ENCODE measurements around the gene CIB2. TPM values are rescaled to one million over a fixed set of nuclear protein-coding genes. Genes with fewer than 3 reads are reported as not detected.

The CIB2 gene
- total and polyA plus RNA-seq, 8 donors = 0.80 to 20.4 (median 5.2) TPM; not detected in 1

DNA sequence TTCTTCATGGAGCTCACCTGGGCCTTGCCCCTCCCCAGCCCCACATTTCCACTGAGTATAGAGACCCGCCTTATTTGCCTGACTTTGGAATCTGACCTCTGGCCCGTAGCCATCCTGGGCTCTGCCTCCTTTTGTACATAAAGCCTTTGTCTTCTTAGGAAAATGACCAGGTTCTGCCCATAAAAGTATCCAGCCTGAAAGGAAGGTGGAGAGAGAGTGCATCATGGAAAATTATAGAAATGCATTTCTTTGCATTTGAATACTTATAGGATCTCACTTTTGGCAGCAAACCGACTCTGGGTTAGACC lies 42.5 kb downstream of the CIB2 start:
- peaks cover 9 to 50% (median 40%) of the 10 kb centered on the region in 4 donors for H3K4me1 ChIP-seq
- no peaks in the 10 kb centered on the region for H3K36me3 ChIP-seq
- H3K27me3 ChIP-seq = no peaks in the 10 kb centered on the region
- peak in 1 of 2 donors; percentile 67 for DNase-seq
- peak overlapping the region in 2 of 5 donors; percentile 20 to 54 for H3K27ac ChIP-seq
- no peak overlapping the region for H3K4me3 ChIP-seq
- TF ChIP-seq EP300 (IDR thresholded peaks at IDR 0.05) (no peak), POLR2AphosphoS5 (IDR thresholded peaks at IDR 0.05) (no peak), POLR2A (IDR thresholded peaks at IDR 0.05) (no peak)
- TF ChIP-seq, protein P1, sequence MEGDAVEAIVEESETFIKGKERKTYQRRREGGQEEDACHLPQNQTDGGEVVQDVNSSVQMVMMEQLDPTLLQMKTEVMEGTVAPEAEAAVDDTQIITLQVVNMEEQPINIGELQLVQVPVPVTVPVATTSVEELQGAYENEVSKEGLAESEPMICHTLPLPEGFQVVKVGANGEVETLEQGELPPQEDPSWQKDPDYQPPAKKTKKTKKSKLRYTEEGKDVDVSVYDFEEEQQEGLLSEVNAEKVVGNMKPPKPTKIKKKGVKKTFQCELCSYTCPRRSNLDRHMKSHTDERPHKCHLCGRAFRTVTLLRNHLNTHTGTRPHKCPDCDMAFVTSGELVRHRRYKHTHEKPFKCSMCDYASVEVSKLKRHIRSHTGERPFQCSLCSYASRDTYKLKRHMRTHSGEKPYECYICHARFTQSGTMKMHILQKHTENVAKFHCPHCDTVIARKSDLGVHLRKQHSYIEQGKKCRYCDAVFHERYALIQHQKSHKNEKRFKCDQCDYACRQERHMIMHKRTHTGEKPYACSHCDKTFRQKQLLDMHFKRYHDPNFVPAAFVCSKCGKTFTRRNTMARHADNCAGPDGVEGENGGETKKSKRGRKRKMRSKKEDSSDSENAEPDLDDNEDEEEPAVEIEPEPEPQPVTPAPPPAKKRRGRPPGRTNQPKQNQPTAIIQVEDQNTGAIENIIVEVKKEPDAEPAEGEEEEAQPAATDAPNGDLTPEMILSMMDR (IDR thresholded peaks at IDR 0.05) = no peak
- no peaks in the 10 kb centered on the region for H3K9me3 ChIP-seq
- intact Hi-C loops (cut with DNase I; ENCODE audit: low total_unique reads) = no loop called here
- WGBS, 5 donors = 39 to 64% (median 43%) methylated on average over 3 of the region's 3 CpGs

DNA sequence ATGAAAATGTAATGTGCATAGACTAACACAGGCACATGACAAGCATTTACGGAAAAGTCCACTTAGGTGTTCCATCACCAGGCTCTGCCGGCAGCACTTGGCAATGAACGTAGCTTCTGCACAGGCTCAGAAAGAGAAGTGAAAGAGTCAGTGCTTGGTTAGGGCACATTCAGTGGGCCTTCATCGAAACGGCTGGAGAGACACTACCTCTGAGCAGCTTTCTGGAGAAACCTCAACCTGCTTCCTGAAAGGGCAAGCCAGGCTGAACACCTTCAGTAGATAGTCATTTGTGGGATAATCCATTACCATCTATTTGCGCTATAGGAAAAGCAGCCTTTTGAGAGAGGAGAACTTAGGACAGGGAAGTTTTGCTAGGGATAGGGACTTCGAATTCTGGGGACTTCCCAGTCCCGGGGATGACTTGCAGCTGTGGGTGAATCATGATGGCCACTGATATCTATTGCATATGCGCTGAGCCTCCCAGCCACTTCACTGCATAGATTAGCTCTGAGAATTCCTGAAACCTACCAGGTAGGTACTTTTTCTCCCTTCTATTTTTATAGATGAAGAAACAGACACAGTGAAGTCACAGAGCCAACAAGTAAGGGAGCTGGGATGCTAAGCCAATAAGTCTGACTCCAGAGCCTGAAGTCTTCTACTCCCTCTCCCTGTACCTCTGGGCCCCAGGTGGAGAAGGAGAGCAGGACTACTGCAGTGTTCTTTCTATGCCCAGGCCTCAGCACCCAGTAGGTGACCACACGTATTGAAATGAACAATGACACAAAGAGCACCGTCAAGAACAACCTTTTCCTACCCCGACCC lies 43.1 kb downstream of the CIB2 start:
- H3K27me3 ChIP-seq = no peaks in the 10 kb centered on the region
- no peaks in the 10 kb centered on the region for H3K36me3 ChIP-seq
- H3K4me1 ChIP-seq = peaks cover 7 to 50% (median 39%) of the 10 kb centered on the region in 4 donors
- WGBS, 5 donors = 61 to 70% (median 66%) methylated on average over 12 of the region's 12 CpGs
- no peak for DNase-seq
- TF ChIP-seq, protein P1 (IDR thresholded peaks at IDR 0.05) = no peak
- no peak for TF ChIP-seq EP300 (IDR thresholded peaks at IDR 0.05)
- no peak for TF ChIP-seq POLR2A (IDR thresholded peaks at IDR 0.05)
- H3K4me3 ChIP-seq = no peak overlapping the region
- peak overlapping the region in 2 of 5 donors; percentile 20 to 54 for H3K27ac ChIP-seq
- intact Hi-C loops (cut with DNase I; ENCODE audit: low total_unique reads) = no loop called here
- H3K9me3 ChIP-seq = no peaks in the 10 kb centered on the region

DNA sequence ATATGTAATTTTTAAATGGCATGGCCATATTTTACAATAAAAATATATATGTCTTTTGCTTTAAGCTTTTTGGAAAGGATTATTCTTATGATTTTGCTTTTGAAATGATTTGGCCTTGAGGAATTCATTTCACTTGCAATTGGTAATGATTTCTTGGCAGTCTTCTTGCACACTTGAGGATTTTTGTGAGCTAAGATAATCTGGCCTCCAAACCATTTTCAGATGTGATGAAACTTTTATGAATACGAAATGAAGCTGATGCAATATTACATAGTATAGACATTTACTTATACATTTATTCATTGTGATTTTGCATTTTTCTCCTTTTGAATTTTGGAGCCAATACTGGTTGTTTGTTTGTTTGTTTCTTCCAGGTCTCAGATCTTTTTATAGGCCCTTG lies 45.3 kb downstream of the CIB2 start:
- Histone ChIP-seq H3K4me1 (peaks cover 7 to 52% (median 35%) of the 10 kb centered on the region in 4 donors), H3K27ac (no peak overlapping the region), H3K4me3 (no peak overlapping the region), H3K27me3 (no peaks in the 10 kb centered on the region), H3K9me3 (no peaks in the 10 kb centered on the region), H3K36me3 (no peaks in the 10 kb centered on the region)
- intact Hi-C loops (cut with DNase I; ENCODE audit: low total_unique reads) = no loop called here
- WGBS, 5 donors = 66 to 95% (median 88%) methylated on average over 1 of the region's 1 CpG
- peak in 1 of 2 donors; percentile 58 for DNase-seq
- TF ChIP-seq POLR2AphosphoS5 (IDR thresholded peaks at IDR 0.05) = no peak
- TF ChIP-seq, protein P1 (IDR thresholded peaks at IDR 0.05) = no peak
- TF ChIP-seq POLR2A (IDR thresholded peaks at IDR 0.05) = no peak
- TF ChIP-seq EP300 (IDR thresholded peaks at IDR 0.05) = no peak

DNA sequence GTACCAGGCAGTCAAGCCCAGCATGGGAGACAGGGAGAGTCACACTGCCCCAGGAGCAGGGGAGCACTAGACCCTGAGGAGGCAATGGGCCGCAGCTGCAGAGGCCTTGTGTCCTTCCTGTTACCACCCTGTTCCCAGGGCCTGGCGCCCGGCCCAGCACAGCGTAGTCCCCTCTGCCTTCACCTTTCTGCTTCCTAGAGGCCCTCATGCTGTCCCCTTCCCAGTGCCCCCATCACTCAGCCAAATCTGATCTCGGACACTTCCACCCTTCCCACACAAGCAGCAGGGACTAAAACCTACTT lies 46.8 kb downstream of the CIB2 start:
- DNase-seq = no peak
- TF ChIP-seq POLR2A (IDR thresholded peaks at IDR 0.05) (no peak), POLR2AphosphoS5 (IDR thresholded peaks at IDR 0.05) (no peak)
- TF ChIP-seq, protein P1 (IDR thresholded peaks at IDR 0.05) = no peak
- intact Hi-C loops (cut with DNase I; ENCODE audit: low total_unique reads) = no loop called here
- Histone ChIP-seq H3K36me3 (no peaks in the 10 kb centered on the region), H3K27ac (peak overlapping the region in 2 of 5 donors; percentile 44 to 55), H3K4me3 (no peak overlapping the region), H3K4me1 (peaks cover 7 to 57% (median 35%) of the 10 kb centered on the region in 4 donors), H3K9me3 (no peaks in the 10 kb centered on the region), H3K27me3 (no peaks in the 10 kb centered on the region)
- 61 to 80% (median 70%) methylated on average over 4 to 5 of the region's 5 CpGs for WGBS, 5 donors

Data from stomach (tissue), 9 donors.